CD4-positive, alpha-beta T cell treated with Interleukin-17A for 1 hour (primary cell): ENCODE measurements around the gene FBXO27.
"Not testable (repeated sequence)": the region's sequence is repeated elsewhere in the genome, so short reads cannot be mapped to it uniquely, and the experiment has no call there.

Experiments
- DNase-seq: peaks from one replicate; pipeline ENCODE4 v3.0.0-alpha.2; 2020

Gene FBXO27

DNA sequence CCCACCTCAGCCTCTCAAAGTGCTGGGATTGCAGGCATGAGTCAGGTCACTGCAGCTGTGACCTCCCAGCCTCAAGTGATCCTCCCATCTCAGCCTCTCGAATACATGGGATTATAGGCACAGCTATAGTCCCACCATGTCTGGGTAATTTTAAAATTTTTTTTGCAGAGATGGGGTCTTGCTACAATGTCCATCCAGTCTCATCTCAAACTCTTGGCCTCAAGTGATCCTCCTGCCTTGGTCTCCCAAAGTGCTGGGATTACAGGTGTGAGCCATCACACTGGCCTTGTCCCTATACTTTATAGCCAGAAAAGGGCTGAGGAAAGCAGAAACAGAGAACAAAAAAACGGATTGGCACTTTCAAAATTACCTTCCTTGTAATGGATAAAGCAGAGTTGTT lies 4.8 kb upstream of the FBXO27 start:
- no peak for DNase-seq

DNA sequence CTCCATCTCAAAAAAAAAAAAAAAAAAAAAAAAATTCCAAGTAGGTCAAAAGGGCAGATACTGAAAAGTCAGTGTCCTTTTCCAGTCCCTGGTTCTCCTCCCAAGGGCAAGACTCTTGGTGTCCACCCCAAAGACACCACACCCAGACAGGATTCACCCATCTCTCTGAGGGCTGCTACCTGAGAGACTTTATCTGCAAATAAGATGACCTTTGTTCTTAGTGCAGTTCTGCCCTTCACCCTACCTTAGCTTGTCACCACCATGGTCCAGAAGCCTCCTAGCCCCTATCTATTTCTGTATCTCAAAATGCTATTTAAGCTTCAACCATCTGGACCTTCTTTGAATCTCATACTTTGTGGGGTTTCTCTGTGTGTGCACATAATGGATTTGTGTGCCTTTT lies 4.2 kb upstream of the FBXO27 start:
- no peak for DNase-seq

DNA sequence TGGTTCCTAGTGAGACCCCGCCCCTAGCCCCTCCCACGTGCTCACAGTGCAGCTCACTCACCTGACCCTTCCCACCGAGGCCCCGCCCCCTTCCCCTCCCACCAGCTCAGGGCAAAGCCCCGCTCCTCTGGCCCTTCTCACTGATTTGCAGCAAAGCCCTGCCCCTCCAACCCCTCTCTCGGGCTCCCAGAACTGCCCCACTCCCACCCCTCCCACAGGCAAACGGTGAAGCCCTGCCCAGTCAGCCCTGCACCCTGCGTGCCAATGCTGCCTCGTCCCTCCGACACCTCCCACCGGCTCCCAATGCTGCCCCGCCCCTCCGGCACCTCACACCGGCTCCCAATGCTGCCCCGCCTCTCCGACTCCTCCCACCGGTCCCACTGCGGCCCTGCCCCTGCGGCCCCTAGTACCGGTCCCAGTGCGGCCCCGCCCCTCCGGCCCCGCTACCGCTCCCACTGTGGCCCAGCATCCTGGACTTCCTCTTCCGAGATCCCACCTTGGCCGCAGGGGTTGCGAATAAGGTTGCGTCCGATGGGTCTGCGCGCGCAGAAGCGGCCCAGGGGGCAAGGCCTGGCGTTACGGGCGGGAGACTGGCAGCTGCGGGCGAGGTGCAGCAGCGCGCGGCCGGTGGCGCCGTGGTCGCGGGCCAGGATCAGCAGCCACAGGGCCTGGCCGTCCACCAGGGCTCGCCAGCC lies 834 bp downstream of the FBXO27 start:
- DNase-seq = peak; percentile 84

DNA sequence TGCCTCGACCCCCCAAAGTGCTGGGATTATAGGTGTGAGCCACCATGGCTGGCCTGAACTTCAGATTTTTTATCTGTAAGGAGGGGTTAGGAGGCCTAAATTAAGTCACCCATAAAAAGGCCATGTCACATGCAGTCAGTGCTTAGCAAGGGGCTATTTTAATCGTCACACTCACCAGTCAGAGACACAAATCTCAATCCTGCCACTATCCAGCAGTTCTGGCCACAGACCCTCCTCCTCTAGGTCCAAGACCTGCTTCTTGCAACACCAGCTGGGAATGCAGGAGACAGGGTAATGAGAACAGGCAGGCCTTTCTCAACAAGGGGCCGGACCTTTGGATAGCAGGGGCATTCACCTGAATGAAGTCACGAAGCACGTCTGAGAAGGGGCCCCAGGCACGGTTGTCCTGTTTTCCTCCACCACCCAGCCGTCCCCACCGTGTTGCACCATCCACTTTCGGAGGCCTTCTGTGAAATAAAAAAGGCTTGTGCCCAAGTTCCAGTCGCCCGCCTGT lies 1.4 kb downstream of the FBXO27 start:
- no peak for DNase-seq

DNA sequence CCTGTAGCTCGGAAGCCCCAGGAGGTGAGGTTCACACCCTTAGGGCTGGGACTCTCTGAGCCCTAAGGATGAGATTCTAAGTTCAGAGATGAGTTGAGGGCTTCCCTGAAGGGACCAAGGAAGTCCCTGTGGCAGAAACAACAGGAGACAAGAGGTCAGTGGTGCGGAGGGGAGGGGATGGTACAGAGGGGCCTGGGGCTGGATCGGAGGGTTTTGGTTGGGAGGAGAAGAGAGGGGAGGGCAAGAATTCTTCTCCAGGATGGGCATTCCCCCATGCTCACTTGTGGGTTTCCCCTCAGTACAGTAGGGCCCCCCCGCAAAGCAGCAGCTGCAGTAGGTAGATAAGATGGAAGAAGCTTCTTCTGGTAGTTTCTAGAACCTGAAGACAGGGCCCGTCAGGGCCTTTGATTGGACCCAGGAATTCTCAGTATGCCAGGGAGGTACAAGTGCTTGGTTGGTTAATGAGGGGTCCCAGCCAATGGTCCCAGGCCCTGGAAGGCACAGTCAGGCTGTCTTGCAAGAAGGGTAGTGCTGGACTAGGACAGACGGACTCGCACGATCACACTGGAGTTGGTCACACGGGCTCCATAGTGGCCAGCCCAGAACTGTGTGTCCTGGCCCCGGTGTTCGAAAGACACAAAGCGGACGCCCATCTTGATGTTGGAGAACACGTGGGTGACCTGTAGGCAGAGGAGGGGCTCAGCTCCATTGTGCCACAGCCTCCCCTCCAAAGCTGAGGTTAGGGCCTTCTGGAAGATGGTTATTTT lies 7.3 kb downstream of the FBXO27 start:
- no peak for DNase-seq

DNA sequence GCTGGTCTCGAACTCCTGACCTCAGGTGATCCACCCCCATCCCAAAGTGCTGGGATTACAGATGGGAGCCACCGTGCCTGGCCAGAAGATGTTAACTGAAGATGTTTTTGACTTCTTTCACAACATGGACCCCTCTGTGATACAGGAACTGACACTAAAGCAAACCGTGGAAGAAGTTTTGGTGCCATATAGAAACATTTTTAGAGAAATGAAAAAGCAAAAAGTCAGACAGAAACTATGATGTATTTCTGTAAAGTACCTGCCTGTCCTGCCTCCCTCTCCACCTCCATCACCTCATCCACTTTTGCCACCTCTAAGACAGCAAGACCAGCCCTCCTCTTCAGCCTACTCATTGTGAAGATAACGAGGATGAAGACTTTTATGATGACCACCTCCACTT lies 11.3 kb downstream of the FBXO27 start:
- DNase-seq = no peak

DNA sequence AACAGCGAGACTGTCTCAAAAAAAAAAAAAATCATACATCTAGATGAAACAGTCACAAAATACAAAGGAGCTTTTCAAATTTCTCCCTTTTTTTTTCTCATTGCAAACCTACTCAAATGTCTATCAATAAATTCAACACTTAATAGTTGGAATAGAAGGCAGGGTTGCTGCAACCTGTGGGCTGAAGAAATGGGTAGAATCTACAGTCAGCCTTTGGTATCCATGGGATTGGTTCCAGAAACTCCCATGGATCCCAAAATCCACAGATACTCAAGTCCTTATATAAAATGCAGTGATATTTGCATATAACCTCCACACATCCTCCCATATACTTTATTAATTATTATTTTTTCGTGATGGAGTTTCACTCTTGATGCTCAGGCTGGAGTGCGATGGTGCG lies 14.7 kb downstream of the FBXO27 start:
- no peak for DNase-seq

DNA sequence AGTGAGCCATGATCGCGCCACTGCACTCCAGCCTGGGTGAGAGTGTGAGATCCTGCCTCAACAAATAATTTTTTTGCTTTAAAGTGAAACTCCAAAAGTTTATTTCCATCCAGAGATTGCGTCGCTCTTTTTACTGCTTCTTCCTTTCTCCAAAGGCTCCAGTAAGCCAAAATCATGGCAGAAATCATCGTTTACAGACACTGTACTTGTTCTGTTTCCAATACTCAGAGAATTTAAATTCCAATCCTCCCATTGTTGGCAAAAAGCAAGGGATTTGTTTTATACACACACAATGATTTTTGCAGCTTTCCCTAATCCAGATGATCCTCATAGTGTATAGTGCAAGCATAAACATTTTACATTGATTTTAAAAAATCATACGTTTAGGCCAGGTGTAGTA lies 15.3 kb downstream of the FBXO27 start:
- DNase-seq = no peak

DNA sequence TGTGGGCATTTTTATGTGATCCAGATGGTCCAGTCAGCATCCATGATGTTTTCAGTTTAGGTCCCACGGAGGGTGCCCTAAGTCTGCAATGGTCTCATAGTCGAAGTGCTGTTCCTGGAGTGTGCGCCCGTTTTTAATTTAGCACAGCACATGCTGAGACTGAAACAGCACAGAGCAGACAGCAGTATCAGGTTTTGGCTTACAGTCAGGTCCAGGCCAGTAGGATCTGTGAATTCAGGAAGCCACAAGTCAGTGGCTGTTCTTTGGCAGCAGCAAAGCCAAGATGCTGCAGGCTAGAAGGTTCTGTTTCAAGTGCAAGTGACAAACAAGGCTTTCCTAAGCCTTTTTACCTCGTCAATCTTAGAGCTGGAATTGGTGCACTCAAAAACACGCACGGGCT lies 18.3 kb downstream of the FBXO27 start:
- no peak for DNase-seq

DNA sequence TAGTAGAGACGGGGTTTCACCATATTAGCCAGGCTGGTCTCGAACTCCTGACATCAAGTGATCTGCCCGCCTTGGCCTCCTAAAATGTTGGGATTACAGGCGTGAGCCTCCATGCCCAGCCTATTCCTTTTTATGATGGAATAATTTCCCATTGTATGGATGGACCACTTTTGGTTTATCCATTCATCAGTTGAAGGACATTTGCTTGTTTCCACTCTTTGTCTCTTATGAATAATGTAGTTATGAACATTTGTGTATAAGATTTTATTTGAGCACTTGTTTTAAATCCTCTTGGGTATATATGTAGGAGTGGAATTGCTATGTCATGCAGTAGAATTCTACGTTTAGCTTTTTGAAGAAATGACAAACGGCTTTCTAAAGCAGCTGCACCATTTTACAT lies 23.3 kb downstream of the FBXO27 start:
- no peak for DNase-seq

DNA sequence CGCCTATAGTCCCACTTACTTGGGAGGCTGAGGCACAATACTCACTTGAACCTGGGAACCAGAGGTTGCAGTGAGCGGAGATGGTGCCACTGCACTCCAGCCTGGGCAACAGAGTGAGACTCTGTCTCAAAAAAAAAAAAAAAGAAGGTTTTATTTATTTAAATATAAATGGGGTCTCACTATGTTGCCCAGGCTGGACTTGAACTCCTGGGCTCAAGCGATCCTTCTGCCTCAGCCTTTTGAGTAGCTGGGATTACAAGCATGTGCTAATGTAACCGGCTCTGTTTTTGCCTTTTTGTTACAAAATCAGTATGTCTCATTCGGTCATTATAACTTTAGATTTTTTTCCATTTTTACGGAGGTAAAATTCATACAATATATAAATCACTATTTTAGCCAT lies 24.2 kb downstream of the FBXO27 start:
- no peak for DNase-seq

DNA sequence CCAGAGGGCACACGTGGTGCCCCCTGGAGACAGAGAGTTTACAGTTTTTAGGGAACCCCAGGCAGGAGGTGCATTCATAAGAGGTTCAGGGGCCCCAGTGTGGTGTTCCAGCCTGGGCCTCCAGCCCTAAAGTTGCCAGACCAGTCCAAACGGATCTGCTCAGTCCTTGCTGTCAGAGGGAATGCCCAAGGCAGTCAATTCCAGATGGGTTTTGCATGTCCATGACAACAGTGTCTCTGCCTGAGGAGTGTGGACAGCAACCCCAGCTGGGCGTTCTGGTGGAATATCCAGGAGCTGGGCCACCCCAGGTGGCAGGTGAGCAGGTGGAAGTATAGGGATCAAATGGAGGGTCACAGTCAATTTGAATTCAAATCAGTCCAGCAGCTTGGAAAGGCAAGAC lies 25.3 kb downstream of the FBXO27 start:
- no peak for DNase-seq

DNA sequence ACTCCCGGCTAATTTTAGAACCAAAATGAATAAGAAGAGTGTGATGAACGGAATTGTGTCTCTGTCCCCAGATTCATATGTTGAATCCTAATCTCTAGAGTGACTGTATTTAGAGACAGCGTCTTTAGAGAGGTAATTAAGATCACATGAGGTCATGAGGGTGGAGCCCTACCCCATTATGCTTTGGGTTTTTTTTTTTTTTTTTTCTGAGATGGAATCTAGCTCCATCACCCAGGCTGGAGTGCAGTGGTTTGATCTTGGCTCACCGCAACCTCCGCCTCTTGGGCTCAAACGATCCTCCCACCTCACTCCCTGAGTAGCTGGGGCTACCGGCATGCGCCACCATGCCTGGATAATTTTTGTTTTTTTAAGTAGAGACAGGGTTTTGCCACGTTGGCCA lies 27.9 kb downstream of the FBXO27 start:
- no peak for DNase-seq

DNA sequence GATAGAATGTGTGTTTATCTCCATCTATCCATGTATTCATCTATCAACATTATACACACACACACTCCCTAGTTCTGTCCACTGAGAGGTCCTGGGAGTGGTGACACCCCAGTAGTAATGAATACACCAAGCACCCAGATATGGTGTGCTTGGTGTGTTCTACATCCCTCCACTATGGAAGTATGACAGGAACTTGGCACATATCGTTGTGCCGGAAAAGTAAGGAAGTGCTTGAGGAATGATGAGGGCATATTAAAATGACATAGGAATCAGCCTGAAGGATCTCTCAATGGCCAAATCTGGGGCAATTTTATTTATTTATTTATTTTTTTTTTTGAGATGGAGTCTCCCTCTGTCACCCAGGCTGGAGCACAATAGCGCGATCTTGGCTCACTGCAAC lies 28.6 kb downstream of the FBXO27 start:
- DNase-seq = no peak

DNA sequence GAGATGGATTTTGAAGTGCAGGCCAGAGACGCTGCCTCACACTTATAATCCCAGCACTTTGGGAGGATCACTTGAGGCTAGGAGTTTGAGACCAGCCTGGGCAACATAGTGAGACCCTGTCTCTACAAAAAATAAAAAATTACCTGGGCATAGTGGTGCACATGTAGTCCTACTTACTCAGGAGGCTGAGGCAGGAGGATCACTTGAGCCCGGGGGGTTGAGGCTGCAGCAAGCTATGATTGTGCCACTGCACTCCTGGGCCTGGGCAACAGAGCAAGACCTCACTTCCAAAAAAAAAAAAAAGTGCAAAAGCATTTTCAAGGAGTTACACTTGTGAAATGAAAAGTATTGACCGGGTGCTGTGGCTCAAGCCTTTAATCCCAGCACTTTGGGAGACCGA lies 29.2 kb downstream of the FBXO27 start:
- DNase-seq = no peak

DNA sequence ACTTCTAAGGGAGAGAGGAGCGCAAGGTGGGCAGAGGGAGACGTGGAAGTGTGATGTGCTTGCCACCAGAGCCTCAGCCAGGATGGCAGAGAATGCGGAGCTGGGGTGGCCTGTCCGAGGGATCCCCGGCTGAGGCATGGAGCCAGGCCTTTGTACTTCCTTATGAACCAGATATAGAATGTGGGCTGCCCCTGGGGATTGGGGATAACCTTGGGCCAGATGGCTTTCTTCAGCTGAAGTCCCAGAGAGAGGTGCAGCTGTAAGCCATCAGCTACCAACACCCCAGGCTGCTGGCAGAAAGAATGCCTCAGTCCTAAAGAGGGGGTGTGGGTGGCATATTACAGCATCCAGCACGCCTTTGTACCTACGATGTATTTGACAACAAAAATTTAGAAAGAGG lies 31.3 kb downstream of the FBXO27 start:
- no peak for DNase-seq

DNA sequence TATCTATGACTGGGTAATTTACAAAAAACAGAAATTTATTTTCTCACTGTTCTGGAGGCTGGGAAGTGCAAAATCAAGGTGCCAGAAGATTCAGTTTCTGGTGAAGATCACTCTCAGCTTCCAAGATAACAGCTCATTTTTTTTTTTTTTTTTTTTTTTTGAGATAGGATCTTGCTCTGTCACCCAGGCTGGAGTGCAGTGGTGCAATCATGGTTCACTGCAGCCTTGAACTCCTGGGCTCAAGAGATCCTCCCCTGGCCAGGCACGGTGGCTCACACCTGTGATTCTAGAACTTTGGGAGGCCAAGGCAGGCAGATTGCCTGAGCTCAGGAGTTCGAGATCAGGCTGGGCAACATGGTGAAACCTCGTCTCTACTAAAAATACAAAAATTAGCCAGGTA lies 34.8 kb downstream of the FBXO27 start:
- DNase-seq = not testable (repeated sequence)

DNA sequence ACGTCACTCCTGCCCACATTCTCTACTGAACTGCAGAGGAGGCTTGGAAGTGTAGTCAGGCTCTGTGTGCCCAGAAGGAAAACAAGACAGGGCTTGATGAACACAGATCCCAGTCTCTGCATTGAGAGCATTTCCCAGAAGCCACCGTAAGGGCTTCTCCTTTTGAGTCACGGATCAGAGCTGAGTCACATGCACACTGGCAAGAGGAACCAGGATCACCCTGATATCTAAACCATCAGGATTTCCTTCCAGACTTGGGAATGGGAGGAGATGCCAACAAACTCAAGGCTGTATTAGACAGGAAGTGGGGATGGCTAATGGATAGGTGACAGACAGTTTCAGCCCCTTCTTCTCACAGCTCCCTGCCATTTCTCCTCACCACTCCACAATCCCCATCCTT lies 39.1 kb downstream of the FBXO27 start:
- no peak for DNase-seq

DNA sequence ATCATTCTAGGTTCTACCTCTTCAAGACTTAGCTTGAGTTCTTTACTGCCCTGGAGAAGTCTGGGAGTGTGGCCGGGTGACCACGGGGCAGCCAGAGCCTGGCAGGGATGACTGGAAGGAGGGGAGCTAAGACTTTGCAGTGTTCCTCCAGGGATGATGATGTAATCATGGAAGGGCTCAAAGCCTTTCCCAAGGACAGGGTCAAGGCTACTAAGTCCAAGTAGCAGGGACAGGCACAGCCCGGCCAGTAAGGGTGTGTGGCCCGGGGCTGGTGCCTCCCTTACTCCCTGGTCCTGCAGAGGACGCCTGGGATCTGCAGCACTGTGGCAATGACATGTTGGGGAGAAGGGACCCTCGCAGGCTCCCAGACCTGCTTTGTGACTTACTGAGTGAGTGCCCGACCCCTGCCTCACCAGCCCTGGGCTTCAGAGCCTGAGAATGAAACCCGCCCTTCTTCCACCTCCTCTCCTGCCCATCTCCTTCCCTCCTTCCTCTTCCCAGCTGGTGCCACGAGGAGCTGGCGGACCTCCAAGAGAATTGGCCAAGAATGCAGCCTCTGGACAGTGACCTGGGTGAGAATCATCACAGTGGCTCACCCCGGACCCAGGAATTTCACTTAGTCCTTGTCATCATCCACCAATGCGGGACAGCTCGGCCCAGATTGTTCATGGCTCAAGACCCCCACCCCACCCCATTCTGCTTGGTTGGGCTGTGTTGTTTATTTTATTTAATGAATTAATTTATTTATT lies 41.2 kb downstream of the FBXO27 start:
- no peak for DNase-seq

DNA sequence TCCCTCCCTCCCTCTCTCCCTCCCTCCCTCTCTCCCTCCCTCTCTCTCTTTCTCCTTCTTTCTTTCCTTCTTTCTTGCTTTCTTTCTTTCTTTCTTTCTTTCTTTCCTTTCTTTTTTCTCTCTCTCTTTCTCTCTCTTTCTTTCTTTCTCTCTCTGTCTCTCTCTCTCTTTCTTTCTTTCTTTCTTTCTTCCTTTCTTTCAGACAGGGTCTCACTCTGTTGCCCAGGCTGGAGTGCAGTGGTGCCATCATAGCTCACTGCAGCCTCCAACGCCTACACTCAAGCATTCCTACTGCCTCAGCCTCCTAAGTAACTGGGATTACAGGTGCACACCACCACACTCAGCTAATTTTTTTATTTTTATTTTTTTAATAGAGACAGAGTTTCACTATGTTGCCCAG lies 42.7 kb downstream of the FBXO27 start:
- not testable (repeated sequence) for DNase-seq

DNA sequence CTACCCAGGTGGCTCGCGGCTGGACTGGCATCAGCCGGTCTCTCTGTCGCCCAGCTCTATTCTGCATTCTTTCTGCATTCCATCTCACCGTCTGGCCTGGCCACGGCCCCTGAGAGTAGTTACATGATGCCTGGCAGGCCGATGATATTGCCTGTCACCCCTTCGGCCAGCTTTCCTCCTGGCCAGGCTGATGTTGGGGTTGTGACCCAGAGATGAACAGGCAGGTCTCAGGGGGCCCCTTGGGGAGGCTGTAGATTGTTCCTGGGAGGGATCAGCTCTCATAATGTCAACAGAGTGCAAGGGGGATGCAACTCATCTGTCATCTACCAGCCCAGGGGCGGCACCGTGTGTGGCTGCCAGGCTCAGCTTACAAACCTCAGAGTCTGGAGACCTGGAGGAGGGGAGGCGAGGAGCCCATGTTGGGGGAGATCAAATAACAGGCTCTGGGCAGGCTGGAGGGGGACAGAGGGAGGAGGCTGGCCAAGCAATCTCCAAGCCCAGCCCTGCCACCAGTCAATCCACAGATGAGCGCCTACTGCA lies 43.2 kb downstream of the FBXO27 start:
- no peak for DNase-seq

DNA sequence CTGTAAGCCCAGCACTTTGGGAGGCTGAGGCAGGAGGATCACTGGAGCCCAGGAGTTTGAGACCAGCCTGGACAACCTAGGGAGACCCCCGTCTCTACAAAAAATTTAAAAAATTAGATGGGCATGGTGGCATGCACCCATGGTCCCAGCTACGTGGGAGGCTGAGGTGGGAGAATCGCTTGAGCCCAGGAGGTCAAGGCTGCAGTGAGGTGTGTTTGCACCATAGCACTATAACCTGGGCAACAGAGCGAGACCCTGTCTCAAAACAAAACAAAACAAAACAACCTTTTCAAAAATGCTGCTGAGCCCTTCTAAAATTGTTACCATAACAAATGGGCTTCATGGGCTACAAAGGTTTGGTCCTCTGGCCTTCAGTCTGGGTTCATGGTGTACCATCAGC lies 43.7 kb downstream of the FBXO27 start:
- not testable (repeated sequence) for DNase-seq

DNA sequence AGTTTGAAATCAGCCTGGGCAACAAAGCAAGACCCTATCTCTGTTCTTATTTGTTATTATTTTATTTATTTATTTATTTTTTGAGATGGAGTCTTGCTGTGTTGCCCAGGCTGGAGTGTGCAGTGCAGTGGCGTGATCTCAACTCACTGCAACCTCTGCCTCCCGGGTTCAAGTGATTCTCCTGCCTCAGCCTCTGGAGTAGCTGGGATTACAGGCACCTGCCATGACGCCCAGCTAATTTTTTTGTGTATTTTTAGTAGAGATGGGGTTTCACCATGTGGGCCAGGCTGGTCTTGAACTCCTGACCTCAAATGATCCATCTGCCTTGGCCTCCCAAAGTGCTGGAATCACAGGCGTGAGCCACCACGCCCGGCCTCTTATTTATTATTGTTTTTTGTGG lies 44.6 kb downstream of the FBXO27 start:
- not testable (repeated sequence) for DNase-seq

DNA sequence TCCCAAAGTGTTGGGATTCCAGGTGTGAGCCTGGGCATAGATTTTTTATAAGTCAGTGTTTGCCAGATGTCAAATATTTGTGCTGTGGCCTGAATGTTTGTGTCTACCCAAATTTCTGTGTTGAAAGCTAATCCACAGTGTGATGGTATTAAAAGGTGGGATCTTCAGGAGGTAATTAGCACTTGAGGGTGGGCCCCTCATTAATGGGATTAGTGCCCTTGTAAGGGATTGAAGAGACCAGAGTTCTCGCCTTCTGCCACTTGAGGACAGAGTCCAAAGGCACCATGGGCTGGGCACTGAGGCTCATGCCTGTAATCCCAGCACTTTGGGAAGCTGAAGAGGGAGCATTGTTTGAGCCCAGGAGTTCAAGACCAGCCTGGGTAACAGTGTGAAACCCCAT lies 47.1 kb downstream of the FBXO27 start:
- DNase-seq = no peak
